ENCODE measurements around the gene RFX4. TPM values are rescaled to one million over a fixed set of nuclear protein-coding genes. Genes with fewer than 3 reads are reported as not detected.
A peak's percentile ranks its signal among the peaks of the same experiment; 100 is the strongest.

RFX4 gene
- total RNA-seq, 4 donors from 2014 or later = not detected

DNA sequence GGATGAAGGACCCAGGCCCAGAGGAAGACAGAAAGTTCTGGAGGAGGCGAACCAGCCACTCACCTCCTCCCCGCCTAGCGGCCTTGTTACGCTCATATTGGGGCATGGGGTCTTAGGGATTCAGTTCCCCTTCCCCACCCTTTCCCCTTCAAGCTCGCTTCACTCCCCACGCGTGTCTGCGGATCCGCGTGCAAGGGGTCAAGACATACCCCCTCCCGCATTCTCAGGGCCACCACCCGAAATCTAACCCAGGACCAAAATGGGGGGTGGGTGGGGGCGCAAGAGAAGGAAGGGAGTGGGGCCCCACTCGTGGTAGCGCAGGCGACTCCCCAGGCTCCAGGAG lies 584 bp upstream of the RFX4 start:
- 7 to 10% methylated on average over 7 to 16 of the region's 16 CpGs for WGBS, 2 donors

DNA sequence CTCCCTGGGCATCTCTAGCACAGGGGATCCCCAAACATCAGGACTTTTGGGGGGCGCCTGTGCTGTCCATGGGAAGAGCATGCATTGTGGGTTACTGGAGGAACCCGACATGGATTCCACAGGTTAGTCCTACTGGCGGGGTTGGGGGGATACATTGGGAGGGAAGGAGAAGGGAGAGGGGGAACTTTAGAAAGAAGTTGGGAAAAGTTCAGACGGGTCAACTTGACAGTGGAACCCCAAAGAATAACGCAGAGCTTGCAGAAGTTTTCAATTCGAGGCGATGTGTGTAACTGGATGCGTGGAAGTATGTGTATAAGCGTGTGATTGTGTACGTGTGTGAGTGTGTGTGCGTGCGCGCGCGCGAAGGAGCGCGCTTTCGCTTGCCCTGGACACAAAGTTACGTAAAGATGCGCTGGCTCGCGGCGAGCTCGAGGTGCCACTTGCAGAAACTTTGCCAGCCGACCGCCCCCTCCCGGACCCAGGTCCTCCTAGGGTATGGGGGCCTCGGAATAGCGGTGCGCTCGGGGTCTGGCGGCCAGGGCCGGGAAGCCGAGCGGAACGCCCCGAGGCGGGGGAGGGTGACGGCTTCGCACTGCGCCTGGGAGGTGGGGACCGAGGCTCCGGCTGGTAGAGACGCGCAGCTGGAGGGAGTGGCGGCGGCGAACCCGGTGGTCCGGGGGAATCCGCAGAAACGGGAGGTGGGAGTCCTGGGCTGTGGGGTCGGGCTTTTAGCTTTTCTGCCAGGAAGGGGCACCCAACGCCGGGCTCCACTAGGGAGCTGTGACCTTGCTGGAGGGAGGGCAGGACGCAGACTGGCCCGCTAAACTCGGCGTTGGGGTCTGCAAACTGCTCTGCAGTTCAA lies 669 bp downstream of the RFX4 start:
- Histone ChIP-seq H3K27ac (no peak overlapping the region), H3K4me3 (peak overlapping the region in 3 of 4 donors; percentile 12 to 57 (median 35)), H3K27me3 (peaks cover 34 to 100% (median 50%) of the 10 kb centered on the region in 4 donors), H3K9me3 (no peaks in the 10 kb centered on the region), H3K36me3 (no peaks in the 10 kb centered on the region), H3K4me1 (peaks cover 34 to 73% (median 45%) of the 10 kb centered on the region in 3 donors)
- TF ChIP-seq POLR2A (IDR thresholded peaks at IDR 0.05) = no peak
- TF ChIP-seq, protein P1, sequence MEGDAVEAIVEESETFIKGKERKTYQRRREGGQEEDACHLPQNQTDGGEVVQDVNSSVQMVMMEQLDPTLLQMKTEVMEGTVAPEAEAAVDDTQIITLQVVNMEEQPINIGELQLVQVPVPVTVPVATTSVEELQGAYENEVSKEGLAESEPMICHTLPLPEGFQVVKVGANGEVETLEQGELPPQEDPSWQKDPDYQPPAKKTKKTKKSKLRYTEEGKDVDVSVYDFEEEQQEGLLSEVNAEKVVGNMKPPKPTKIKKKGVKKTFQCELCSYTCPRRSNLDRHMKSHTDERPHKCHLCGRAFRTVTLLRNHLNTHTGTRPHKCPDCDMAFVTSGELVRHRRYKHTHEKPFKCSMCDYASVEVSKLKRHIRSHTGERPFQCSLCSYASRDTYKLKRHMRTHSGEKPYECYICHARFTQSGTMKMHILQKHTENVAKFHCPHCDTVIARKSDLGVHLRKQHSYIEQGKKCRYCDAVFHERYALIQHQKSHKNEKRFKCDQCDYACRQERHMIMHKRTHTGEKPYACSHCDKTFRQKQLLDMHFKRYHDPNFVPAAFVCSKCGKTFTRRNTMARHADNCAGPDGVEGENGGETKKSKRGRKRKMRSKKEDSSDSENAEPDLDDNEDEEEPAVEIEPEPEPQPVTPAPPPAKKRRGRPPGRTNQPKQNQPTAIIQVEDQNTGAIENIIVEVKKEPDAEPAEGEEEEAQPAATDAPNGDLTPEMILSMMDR (IDR thresholded peaks at IDR 0.05) = no peak
- 5 to 8% methylated on average over 30 to 36 of the region's 60 CpGs for WGBS, 2 donors
- intact Hi-C loops (cut with DNase I) = no loop called here
- DNase-seq = no peak

More for the DNA sequence above, 584 bp upstream of the RFX4 start:
- no peak overlapping the region for H3K27ac ChIP-seq
- no peaks in the 10 kb centered on the region for H3K36me3 ChIP-seq
- intact Hi-C loops (cut with DNase I) = no loop called here
- H3K27me3 ChIP-seq = peaks cover 34 to 100% (median 50%) of the 10 kb centered on the region in 4 donors
- no peaks in the 10 kb centered on the region for H3K9me3 ChIP-seq
- peak overlapping the region in 2 of 4 donors; percentile 35 to 57 for H3K4me3 ChIP-seq
- TF ChIP-seq, protein P1 (IDR thresholded peaks at IDR 0.05) = no peak
- no peak for TF ChIP-seq POLR2A (IDR thresholded peaks at IDR 0.05)
- H3K4me1 ChIP-seq = peaks cover 32 to 70% (median 45%) of the 10 kb centered on the region in 3 donors
- no peak for DNase-seq

DNA sequence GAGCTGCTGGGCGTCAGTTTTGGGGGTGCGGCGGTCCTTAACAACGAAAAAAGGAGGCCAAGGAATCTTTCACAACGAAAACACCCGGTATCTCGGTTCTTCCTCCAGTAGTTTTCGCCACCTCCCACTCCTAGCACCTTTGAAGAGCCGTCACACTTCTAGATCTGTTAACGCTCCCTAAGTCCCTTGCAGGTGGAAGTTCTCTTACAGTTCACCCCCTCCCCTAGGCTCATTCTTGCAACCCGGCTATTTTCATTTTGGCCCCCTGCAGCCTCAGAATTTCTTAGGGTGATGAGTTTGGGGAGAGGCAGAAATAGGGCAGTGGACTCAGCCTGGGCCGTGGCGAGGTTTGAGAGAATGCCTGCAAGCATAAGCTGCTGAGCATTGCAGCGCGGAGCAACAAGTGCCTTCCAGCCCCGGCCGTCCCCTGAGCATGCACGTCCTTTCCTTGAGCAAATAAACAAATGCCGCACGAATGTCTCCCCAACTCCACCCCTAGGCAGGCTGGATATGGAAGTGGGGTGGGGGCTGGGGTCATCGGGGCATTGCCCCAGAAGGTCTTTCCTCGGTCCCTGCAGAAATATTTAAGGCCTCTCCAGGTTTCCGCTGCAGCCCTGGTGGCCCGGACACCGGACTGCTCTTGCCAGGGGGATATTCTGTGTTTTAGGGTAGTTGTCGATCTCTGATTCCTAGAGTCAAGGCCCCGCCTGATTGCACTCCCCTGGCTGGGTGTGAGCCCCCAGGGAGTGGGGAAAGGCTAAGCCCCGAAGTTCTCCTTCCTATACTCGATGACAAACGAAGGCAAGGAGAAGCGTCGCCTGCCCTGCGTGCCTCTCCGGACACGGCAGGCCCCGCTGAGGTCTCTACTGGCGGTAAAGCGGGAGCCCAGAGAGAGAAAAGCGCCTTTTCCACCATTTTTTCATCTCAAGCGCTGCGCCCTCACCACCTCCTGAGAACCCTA lies 1.6 kb downstream of the RFX4 start:
- no peaks in the 10 kb centered on the region for H3K9me3 ChIP-seq
- no peak overlapping the region for H3K27ac ChIP-seq
- peaks cover 34 to 73% (median 45%) of the 10 kb centered on the region in 3 donors for H3K4me1 ChIP-seq
- intact Hi-C loops (cut with DNase I) = no loop called here
- WGBS, 2 donors = 9 to 10% methylated on average over 23 to 31 of the region's 41 CpGs
- peaks cover 34 to 100% (median 49%) of the 10 kb centered on the region in 4 donors for H3K27me3 ChIP-seq
- H3K4me3 ChIP-seq = peak overlapping the region in 1 of 4 donors; percentile 35
- no peak for DNase-seq
- H3K36me3 ChIP-seq = no peaks in the 10 kb centered on the region
- no peak for TF ChIP-seq POLR2A (IDR thresholded peaks at IDR 0.05)
- TF ChIP-seq, protein P1 (IDR thresholded peaks at IDR 0.05) = no peak

DNA sequence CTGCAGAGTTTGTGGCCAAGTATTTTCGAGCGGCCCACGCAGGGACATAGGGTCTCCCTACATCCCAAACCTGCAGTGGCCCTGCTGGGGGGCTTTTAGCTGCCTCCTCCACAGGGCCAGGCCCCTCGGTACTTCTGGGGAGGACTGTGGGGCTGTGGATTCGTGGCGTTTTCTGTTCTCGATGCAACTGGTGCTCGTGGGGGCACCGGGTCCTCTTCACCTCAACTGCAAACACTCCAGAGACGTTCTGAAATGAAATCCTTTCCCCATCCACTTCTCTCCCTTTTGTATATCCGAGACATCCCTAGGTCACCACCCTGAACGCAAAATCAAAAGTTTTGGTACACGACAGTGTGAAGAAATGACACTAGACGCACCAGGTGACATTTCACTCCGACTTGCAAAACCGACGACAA lies 2.3 kb downstream of the RFX4 start:
- H3K36me3 ChIP-seq = no peaks in the 10 kb centered on the region
- peaks cover 34 to 73% (median 45%) of the 10 kb centered on the region in 3 donors for H3K4me1 ChIP-seq
- WGBS, 2 donors = 2 to 5% methylated on average over 12 to 14 of the region's 17 CpGs
- no peak for TF ChIP-seq POLR2A (IDR thresholded peaks at IDR 0.05)
- TF ChIP-seq, protein P1 (IDR thresholded peaks at IDR 0.05) = no peak
- intact Hi-C loops (cut with DNase I) = no loop called here
- H3K27ac ChIP-seq = no peak overlapping the region
- no peak for DNase-seq
- no peak overlapping the region for H3K4me3 ChIP-seq
- peaks cover 34 to 100% (median 50%) of the 10 kb centered on the region in 4 donors for H3K27me3 ChIP-seq
- no peaks in the 10 kb centered on the region for H3K9me3 ChIP-seq

All from esophagus squamous epithelium (tissue), 5 donors.